DND-41 (cell line): ENCODE measurements around the gene BRPF1.

Experiments used
- ATAC-seq: fragments of 200-7000 bp; cut with Tn5 transposase; 3 replicates; pipeline ENCODE4 v1.9.1; 2021; ENCODE audit warnings: low read depth; ENCODE audit not compliant: insufficient read depth
- DNase-seq: peaks from one replicate; pipeline ENCODE4 v3.0.0-alpha.2; 2020
- H2AFZ ChIP-seq: 2 replicates; pipeline ENCODE4 v1.6.0; 2012; ENCODE audit warnings: low read depth, low read length
- H3K27ac ChIP-seq: 2 replicates; pipeline ENCODE4 v1.5.1; 2012; ENCODE audit warnings: low read length, inconsistent platforms
- H3K27me3 ChIP-seq: fragments of 200-600 bp; sonication (generic); 2 replicates; pipeline ENCODE4 v1.6.0; 2012; ENCODE audit warnings: low read length, mild to moderate bottlenecking, inconsistent platforms; ENCODE audit not compliant: insufficient read depth, poor library complexity
- H3K36me3 ChIP-seq: 2 replicates; pipeline ENCODE4 v1.5.1; 2012; ENCODE audit warnings: low read length, inconsistent platforms; ENCODE audit not compliant: insufficient read depth
- H3K4me1 ChIP-seq: 2 replicates; pipeline ENCODE4 v1.5.1; 2012; ENCODE audit warnings: mild to moderate bottlenecking, low read length; ENCODE audit not compliant: insufficient read depth
- H3K4me2 ChIP-seq: 2 replicates; pipeline ENCODE4 v1.6.0; 2012; ENCODE audit warnings: mild to moderate bottlenecking, moderate library complexity, low read length, inconsistent platforms; ENCODE audit not compliant: insufficient read depth
- H3K4me3 ChIP-seq, 2 experiments: fragments of 200-600 bp in 1 of 2; shearing (Covaris generic) in 1 of 2; 2 replicates each; pipeline ENCODE4 v1.5.1; 2012 to 2016; ENCODE audit warnings: inconsistent platforms in 2 of 2, low read length in 2 of 2, mild to moderate bottlenecking in 2 of 2, low read depth in 1 of 2, moderate library complexity in 1 of 2
- H3K79me2 ChIP-seq: 2 replicates; pipeline ENCODE4 v1.6.0; 2012; ENCODE audit warnings: low read length, inconsistent platforms; ENCODE audit not compliant: insufficient read depth
- H3K9ac ChIP-seq: 2 replicates; pipeline ENCODE4 v1.6.0; 2012; ENCODE audit warnings: low read depth, mild to moderate bottlenecking, inconsistent platforms, low read length, moderate library complexity
- H3K9me3 ChIP-seq: 2 replicates; pipeline ENCODE4 v1.5.1; 2012; ENCODE audit warnings: low read length, moderate library complexity, mild to moderate bottlenecking, inconsistent platforms; ENCODE audit not compliant: insufficient read depth, severe bottlenecking
- H4K20me1 ChIP-seq: 2 replicates; pipeline ENCODE4 v1.6.0; 2012; ENCODE audit warnings: low read length; ENCODE audit not compliant: insufficient read depth
- EZH2 ChIP-seq: IDR thresholded peaks from 3 replicates; pipeline ENCODE4 v1.6.1; 2012; ENCODE audit warnings: borderline replicate concordance, low read depth, mild to moderate bottlenecking, moderate library complexity, low read length, inconsistent platforms; ENCODE audit not compliant: severe bottlenecking
- TF ChIP-seq, protein P1 (sequence below): IDR thresholded peaks from 2 replicates; pipeline ENCODE4 v1.5.1; 2012; ENCODE audit warnings: borderline replicate concordance, low read length, moderate library complexity, mild to moderate bottlenecking; ENCODE audit not compliant: poor library complexity, severe bottlenecking; ENCODE audit errors: extremely low read depth

Gene BRPF1

DNA sequence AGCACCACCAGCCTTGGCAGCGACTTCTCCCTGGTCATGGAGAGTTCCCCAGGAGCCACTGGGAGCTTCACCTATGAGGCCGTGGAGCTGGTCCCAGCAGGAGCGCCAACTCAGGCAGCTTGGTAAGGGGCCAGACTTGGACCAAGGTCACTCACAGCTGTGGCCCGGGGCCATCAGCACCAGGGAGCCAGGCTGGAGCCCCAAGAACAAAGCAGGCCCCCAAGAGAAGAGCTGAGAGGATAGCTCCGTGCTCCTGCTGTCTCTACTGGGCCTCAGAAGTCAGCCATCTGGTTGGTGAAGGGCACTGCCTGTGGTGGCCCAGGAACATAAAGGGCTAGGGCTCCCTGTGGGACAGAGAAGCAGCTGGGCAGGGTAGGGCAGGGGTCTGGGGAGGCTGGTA is 42.6 kb upstream of the BRPF1 start:
- no peak overlapping the region for H3K4me3 ChIP-seq
- no peaks in the 10 kb centered on the region for H3K79me2 ChIP-seq
- H3K27me3 ChIP-seq: no peaks in the 10 kb centered on the region
- no peak overlapping the region for H3K27ac ChIP-seq
- no peaks in the 10 kb centered on the region for H3K9me3 ChIP-seq
- H3K36me3 ChIP-seq: peaks cover 96% of the 10 kb centered on the region
- no peaks in the 10 kb centered on the region for H3K4me1 ChIP-seq
- no peak for ATAC-seq
- no peaks in the 10 kb centered on the region for H4K20me1 ChIP-seq
- H3K9ac ChIP-seq: no peak overlapping the region
- no peak for DNase-seq
- H2AFZ ChIP-seq: no peak overlapping the region
- H3K4me2 ChIP-seq: no peak overlapping the region
- TF ChIP-seq EZH2: no peak
- TF ChIP-seq, protein P1, sequence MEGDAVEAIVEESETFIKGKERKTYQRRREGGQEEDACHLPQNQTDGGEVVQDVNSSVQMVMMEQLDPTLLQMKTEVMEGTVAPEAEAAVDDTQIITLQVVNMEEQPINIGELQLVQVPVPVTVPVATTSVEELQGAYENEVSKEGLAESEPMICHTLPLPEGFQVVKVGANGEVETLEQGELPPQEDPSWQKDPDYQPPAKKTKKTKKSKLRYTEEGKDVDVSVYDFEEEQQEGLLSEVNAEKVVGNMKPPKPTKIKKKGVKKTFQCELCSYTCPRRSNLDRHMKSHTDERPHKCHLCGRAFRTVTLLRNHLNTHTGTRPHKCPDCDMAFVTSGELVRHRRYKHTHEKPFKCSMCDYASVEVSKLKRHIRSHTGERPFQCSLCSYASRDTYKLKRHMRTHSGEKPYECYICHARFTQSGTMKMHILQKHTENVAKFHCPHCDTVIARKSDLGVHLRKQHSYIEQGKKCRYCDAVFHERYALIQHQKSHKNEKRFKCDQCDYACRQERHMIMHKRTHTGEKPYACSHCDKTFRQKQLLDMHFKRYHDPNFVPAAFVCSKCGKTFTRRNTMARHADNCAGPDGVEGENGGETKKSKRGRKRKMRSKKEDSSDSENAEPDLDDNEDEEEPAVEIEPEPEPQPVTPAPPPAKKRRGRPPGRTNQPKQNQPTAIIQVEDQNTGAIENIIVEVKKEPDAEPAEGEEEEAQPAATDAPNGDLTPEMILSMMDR: no peak

DNA sequence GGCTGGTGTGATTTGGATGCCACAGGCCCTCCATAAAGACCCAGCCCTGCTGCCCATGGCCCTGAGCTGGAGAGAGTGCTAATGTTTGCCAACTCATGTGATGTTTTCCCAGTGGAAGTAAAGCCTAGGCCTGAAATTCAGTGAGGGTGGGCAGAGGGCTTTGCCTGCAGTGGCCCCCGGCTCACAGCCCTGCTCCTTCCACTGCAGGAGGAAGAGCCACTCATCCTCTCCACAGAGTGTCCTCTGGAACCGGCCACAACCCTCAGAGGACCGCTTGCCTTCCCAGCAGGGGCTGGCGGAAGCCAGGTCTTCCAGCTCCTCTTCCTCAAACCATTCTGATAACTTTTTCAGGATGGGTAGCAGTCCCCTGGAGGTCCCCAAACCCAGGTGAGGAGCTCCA is 41.8 kb upstream of the BRPF1 start:
- TF ChIP-seq EZH2: no peak
- TF ChIP-seq, protein P1: no peak
- H3K79me2 ChIP-seq: no peaks in the 10 kb centered on the region
- no peak for ATAC-seq
- no peak overlapping the region for H3K4me3 ChIP-seq
- H2AFZ ChIP-seq: no peak overlapping the region
- no peaks in the 10 kb centered on the region for H3K4me1 ChIP-seq
- no peaks in the 10 kb centered on the region for H3K9me3 ChIP-seq
- no peak overlapping the region for H3K27ac ChIP-seq
- DNase-seq: no peak
- no peaks in the 10 kb centered on the region for H3K27me3 ChIP-seq
- H3K9ac ChIP-seq: no peak overlapping the region
- H3K36me3 ChIP-seq: peaks cover 96% of the 10 kb centered on the region
- H4K20me1 ChIP-seq: no peaks in the 10 kb centered on the region
- no peak overlapping the region for H3K4me2 ChIP-seq

DNA sequence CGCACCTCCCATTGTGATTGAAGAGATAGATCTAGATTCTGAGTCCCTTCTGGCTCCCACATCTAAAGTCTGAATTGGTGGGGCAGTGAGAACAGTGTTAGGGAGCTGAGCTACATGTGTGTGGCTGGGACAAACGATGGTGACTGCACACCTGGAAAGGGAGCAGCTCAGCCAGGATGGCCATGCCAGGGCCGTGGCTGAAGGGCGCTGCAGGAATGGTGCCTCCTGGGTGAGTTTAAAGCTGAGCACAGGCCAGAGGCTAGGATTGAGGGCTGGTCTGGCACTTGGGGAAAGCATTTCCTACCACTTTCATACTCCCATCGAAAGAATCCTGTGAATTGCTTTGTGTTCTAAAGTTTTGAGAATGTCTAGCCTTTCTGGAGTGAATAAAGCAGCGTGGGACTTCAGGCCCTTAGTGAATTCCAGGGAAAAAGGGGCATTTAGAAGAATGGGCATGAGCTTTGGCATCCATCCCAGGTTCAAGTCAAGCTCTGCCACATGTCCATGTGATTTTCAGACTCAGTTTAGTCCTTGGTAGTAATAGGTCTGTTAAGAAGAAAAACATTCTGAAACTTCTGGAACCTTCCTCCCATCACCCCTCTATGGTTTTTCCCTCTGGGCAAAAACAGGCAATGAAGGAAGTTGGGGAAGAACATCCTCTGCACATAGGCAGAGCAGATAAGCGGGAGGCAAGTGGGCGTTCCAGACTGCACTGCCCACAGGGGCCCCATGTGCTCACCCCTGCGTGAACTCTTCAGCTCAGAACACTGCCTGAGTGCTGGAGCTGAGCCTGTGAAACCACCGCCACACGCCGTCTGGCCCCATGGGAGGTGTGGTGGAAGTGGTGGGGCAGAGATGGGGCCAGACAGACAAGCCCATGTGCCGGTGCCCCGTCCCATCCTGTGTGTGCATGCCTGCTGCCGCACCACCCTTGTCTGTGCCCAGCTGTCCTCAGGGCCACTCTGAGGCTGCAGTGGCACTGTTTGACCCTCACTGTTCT is 40.8 kb upstream of the BRPF1 start:
- ATAC-seq (peak; percentile 44; the same call in 1 of the 3 replicates), DNase-seq (no peak)
- Histone ChIP-seq H3K9ac (no peak overlapping the region), H3K27me3 (no peaks in the 10 kb centered on the region), H3K79me2 (no peaks in the 10 kb centered on the region), H3K9me3 (no peaks in the 10 kb centered on the region), H3K36me3 (peaks cover 96% of the 10 kb centered on the region), H2AFZ (no peak overlapping the region), H3K4me1 (no peaks in the 10 kb centered on the region), H3K4me2 (no peak overlapping the region), H3K27ac (no peak overlapping the region), H3K4me3 (no peak overlapping the region), H4K20me1 (no peaks in the 10 kb centered on the region)
- TF ChIP-seq, protein P1: no peak
- no peak for TF ChIP-seq EZH2

DNA sequence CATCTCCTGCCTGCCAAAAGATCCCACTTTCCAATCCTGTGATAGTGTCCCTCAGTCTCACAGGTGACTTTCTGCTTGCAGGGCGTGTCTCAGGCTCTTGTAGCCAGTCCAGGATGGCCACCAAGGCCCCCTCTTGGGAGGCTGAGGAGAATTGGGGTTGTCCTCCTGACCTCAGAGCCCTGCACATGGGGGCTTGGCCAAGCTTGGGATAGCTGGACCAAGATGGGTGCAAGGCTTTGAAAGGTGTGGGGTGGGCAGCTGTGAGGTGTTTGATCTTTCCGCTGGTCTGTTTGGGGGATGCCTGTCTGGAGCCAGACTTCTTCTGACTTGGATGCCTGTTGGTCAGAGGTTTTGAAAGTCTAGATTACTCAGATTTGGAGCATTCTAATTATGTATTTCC is 39.9 kb upstream of the BRPF1 start:
- no peak overlapping the region for H2AFZ ChIP-seq
- no peaks in the 10 kb centered on the region for H4K20me1 ChIP-seq
- no peaks in the 10 kb centered on the region for H3K9me3 ChIP-seq
- no peak overlapping the region for H3K9ac ChIP-seq
- peaks cover 93% of the 10 kb centered on the region for H3K36me3 ChIP-seq
- no peak for TF ChIP-seq EZH2
- TF ChIP-seq, protein P1: no peak
- H3K27ac ChIP-seq: no peak overlapping the region
- H3K4me2 ChIP-seq: no peak overlapping the region
- ATAC-seq: no peak
- H3K27me3 ChIP-seq: no peaks in the 10 kb centered on the region
- H3K4me1 ChIP-seq: no peaks in the 10 kb centered on the region
- DNase-seq: no peak
- no peak overlapping the region for H3K4me3 ChIP-seq
- H3K79me2 ChIP-seq: no peaks in the 10 kb centered on the region
